CD8-positive, alpha-beta memory T cell (primary cell): ENCODE measurements around the gene SMG1. TPM values are rescaled to one million over a fixed set of nuclear protein-coding genes. Genes with fewer than 3 reads are reported as not detected.
"Not testable (repeated sequence)": the region's sequence is repeated elsewhere in the genome, so short reads cannot be mapped to it uniquely, and the experiment has no call there.

ENCODE experiments used
- CTCF ChIA-PET: fragments of 350-600 bp; sonication (Branson Sonifier 250); formaldehyde crosslinking; loops from one replicate; lab custom pipeline; 2021; ENCODE audit warnings: antibody characterized with exemption; lab: Charles Lee
- POLR2A ChIA-PET: fragments of 350-600 bp; sonication (Branson Sonifier 250); formaldehyde crosslinking; loops from one replicate; lab custom pipeline; 2021; ENCODE audit warnings: antibody characterized with exemption; lab: Charles Lee
- DNase-seq, 5 donors: peaks; one replicate each; pipeline versions ENCODE4 v3.0.0 to v3.0.0-alpha.2; 2020 to 2022; ENCODE audit warnings: mixed read lengths in 1 of 5
- H3K27ac ChIP-seq: one replicate; pipeline ENCODE4 v1.7.0; 2013; ENCODE audit warnings: low read depth, mild to moderate bottlenecking, low read length, moderate library complexity
- H3K27me3 ChIP-seq: 2 replicates; pipeline ENCODE4 v1.7.0; 2013; ENCODE audit warnings: low read length, mild to moderate bottlenecking; ENCODE audit not compliant: insufficient read depth, poor library complexity, severe bottlenecking
- H3K36me3 ChIP-seq: 2 replicates; pipeline ENCODE4 v1.7.0; 2013; ENCODE audit warnings: mild to moderate bottlenecking, low read length, moderate library complexity; ENCODE audit not compliant: insufficient read depth
- H3K4me1 ChIP-seq: 2 replicates; pipeline ENCODE4 v1.7.0; 2013; ENCODE audit warnings: mild to moderate bottlenecking, low read length, moderate library complexity; ENCODE audit not compliant: insufficient read depth
- H3K4me3 ChIP-seq: 2 replicates; pipeline ENCODE4 v1.7.0; 2013; ENCODE audit warnings: mild to moderate bottlenecking, low read length
- H3K9me3 ChIP-seq: 2 replicates; pipeline ENCODE4 v1.7.0; 2013; ENCODE audit warnings: mild to moderate bottlenecking, low read length
- H3K27ac Mint-ChIP-seq, 8 donors: one replicate each; pipeline ENCODE4 v1.8.0; 2020 to 2021; ENCODE audit warnings: mixed read lengths in 8 of 8, mild to moderate bottlenecking in 6 of 8, inconsistent platforms in 3 of 8, moderate library complexity in 3 of 8
- H3K27me3 Mint-ChIP-seq, 2 donors: one replicate each; pipeline ENCODE4 v1.8.0; 2020 to 2021; ENCODE audit warnings: mixed read lengths in 2 of 2, mild to moderate bottlenecking in 1 of 2, moderate library complexity in 1 of 2
- H3K36me3 Mint-ChIP-seq, 3 donors: one replicate each; pipeline ENCODE4 v1.8.0; 2020 to 2021; ENCODE audit warnings: mixed read lengths in 3 of 3, inconsistent platforms in 1 of 3, mild to moderate bottlenecking in 1 of 3
- H3K4me1 Mint-ChIP-seq, 3 donors: one replicate each; pipeline ENCODE4 v1.8.0; 2020 to 2021; ENCODE audit warnings: mixed read lengths in 3 of 3, inconsistent platforms in 1 of 3, mild to moderate bottlenecking in 1 of 3
- H3K4me3 Mint-ChIP-seq, 7 donors: one replicate each; pipeline ENCODE4 v1.8.0; 2020 to 2021; ENCODE audit warnings: mixed read lengths in 7 of 7, mild to moderate bottlenecking in 6 of 7, moderate library complexity in 4 of 7, inconsistent platforms in 2 of 7
- H3K9me3 Mint-ChIP-seq, 5 donors: one replicate each; pipeline ENCODE4 v1.8.0; 2020 to 2022; ENCODE audit warnings: mixed read lengths in 5 of 5, mild to moderate bottlenecking in 3 of 5, moderate library complexity in 2 of 5, inconsistent platforms in 1 of 5
- polyA plus RNA-seq: library from polyadenylated mRNA; unstranded; fragments of 300-500 nt; fragmentation: Illumina TruSeq; gene quantifications from one replicate; pipeline ENCODE4 v1.2.3, GENCODE V29; 2021
- total RNA-seq, 2 experiments: library from RNA; stranded (reverse); gene quantifications; one replicate each; pipeline ENCODE4 v1.2.3, GENCODE V29; 2021

The SMG1 gene
- total and polyA plus RNA-seq, 3 experiments from 2014 or later: 17.8 to 98.2 (median 90.9) TPM

GRCh38 chr16:18958621-18959029 is 32.4 kb upstream of the SMG1 start:
- POLR2A ChIA-PET: no interaction called here
- H3K4me3 ChIP-seq: no peak overlapping the region
- Mint-ChIP-seq H3K4me1 (peaks cover 0 to 8% (median 0%) of the 10 kb centered on the region in 3 donors), H3K4me3 (no peak overlapping the region), H3K36me3 (no peaks in the 10 kb centered on the region), H3K27me3 (peaks cover 0 to 21% of the 10 kb centered on the region in 2 donors), H3K27ac (no peak overlapping the region), H3K9me3 (no peaks in the 10 kb centered on the region)
- no peaks in the 10 kb centered on the region for H3K9me3 ChIP-seq
- no peak for DNase-seq
- CTCF ChIA-PET: no interaction called here
- H3K4me1 ChIP-seq: peaks cover 5% of the 10 kb centered on the region
- H3K36me3 ChIP-seq: no peaks in the 10 kb centered on the region
- peaks cover 3% of the 10 kb centered on the region for H3K27me3 ChIP-seq
- H3K27ac ChIP-seq: no peak overlapping the region

- H3K36me3 Mint-ChIP-seq, H3K4me3 ChIP-seq: not testable (repeated sequence)
- peak overlapping the region in 5 of 7 donors; percentile 59 to 91 (median 87) for H3K4me3 Mint-ChIP-seq
Measured at GRCh38 chr16:18956658-18957241, 30.5 kb upstream of the SMG1 start.

GRCh38 chr16:18955874-18956580 is 29.8 kb upstream of the SMG1 start:
- H3K36me3 ChIP-seq, H3K36me3 Mint-ChIP-seq, H3K27me3 ChIP-seq, CTCF ChIA-PET, H3K9me3 ChIP-seq, H3K27ac ChIP-seq, H3K9me3 Mint-ChIP-seq, POLR2A ChIA-PET, H3K4me1 Mint-ChIP-seq, H3K4me1 ChIP-seq: not testable (repeated sequence)
- Mint-ChIP-seq H3K27me3 (peaks cover 0 to 21% of the 10 kb centered on the region in 2 donors), H3K27ac (peak overlapping the region in 6 of 8 donors; percentile 11 to 90 (median 68)), H3K4me3 (peak overlapping the region in 5 of 7 donors; percentile 59 to 91 (median 87))
- peak overlapping the region; percentile 34 for H3K4me3 ChIP-seq
- peak in 1 of 5 donors; percentile 31 for DNase-seq

More at GRCh38 chr16:18956658-18957241, 30.5 kb upstream of the SMG1 start:
- H3K4me1 ChIP-seq, CTCF ChIA-PET, H3K27ac ChIP-seq, POLR2A ChIA-PET, H3K9me3 Mint-ChIP-seq, H3K9me3 ChIP-seq, DNase-seq, H3K4me1 Mint-ChIP-seq, H3K36me3 ChIP-seq, H3K27me3 ChIP-seq: not testable (repeated sequence)
- peak overlapping the region in 5 of 8 donors; percentile 13 to 90 (median 80) for H3K27ac Mint-ChIP-seq
- H3K27me3 Mint-ChIP-seq: peaks cover 0 to 21% of the 10 kb centered on the region in 2 donors

- POLR2A ChIA-PET: no interaction called here
- H3K4me1 Mint-ChIP-seq: peaks cover 6 to 12% (median 6%) of the 10 kb centered on the region in 3 donors
- H3K4me3 Mint-ChIP-seq: no peak overlapping the region
Measured at GRCh38 chr16:18953547-18953946, 27.3 kb upstream of the SMG1 start.

GRCh38 chr16:18950469-18951185 is 24.4 kb upstream of the SMG1 start:
- no peak overlapping the region for H3K27ac ChIP-seq
- H3K27ac Mint-ChIP-seq: peak overlapping the region in 1 of 8 donors; percentile 72
- CTCF ChIA-PET: no interaction called here
- peaks cover 0 to 4% of the 10 kb centered on the region in 2 donors for H3K27me3 Mint-ChIP-seq
- H3K4me1 Mint-ChIP-seq: peaks cover 10 to 12% (median 11%) of the 10 kb centered on the region in 3 donors
- no peaks in the 10 kb centered on the region for H3K36me3 ChIP-seq
- H3K9me3 ChIP-seq: no peaks in the 10 kb centered on the region
- no peak overlapping the region for H3K4me3 ChIP-seq
- peaks cover under 1% of the 10 kb centered on the region for H3K27me3 ChIP-seq
- DNase-seq: no peak
- POLR2A ChIA-PET: no interaction called here
- no peaks in the 10 kb centered on the region for H3K36me3 Mint-ChIP-seq
- peaks cover 15% of the 10 kb centered on the region for H3K4me1 ChIP-seq
- H3K4me3 Mint-ChIP-seq: no peak overlapping the region
- no peaks in the 10 kb centered on the region for H3K9me3 Mint-ChIP-seq

More at GRCh38 chr16:18953547-18953946, 27.3 kb upstream of the SMG1 start:
- CTCF ChIA-PET: no interaction called here
- no peak overlapping the region for H3K27ac Mint-ChIP-seq
- Histone ChIP-seq H3K9me3 (no peaks in the 10 kb centered on the region), H3K4me3 (no peak overlapping the region), H3K27me3 (peaks cover 3% of the 10 kb centered on the region), H3K36me3 (no peaks in the 10 kb centered on the region), H3K4me1 (peaks cover 10% of the 10 kb centered on the region), H3K27ac (no peak overlapping the region)
- peaks cover 0 to 21% of the 10 kb centered on the region in 2 donors for H3K27me3 Mint-ChIP-seq
- H3K36me3 Mint-ChIP-seq: no peaks in the 10 kb centered on the region
- DNase-seq: no peak
- no peaks in the 10 kb centered on the region for H3K9me3 Mint-ChIP-seq

- no peak overlapping the region for H3K4me3 Mint-ChIP-seq
- H3K4me3 ChIP-seq: no peak overlapping the region
- H3K27me3 Mint-ChIP-seq: no peaks in the 10 kb centered on the region
- H3K9me3 ChIP-seq: no peaks in the 10 kb centered on the region
- H3K36me3 ChIP-seq: no peaks in the 10 kb centered on the region
- H3K27ac Mint-ChIP-seq: peak overlapping the region in 1 of 8 donors; percentile 14
- POLR2A ChIA-PET: no interaction called here
- H3K27ac ChIP-seq: no peak overlapping the region
- H3K27me3 ChIP-seq: no peaks in the 10 kb centered on the region
- DNase-seq: no peak
- H3K4me1 ChIP-seq: peaks cover 13% of the 10 kb centered on the region
- CTCF ChIA-PET: interaction anchor here (0.6 kb wide), 1 partner anchor 138 kb away, joined by 3 read pairs; no protein-coding TSS in a partner anchor
- peaks cover 10 to 13% (median 12%) of the 10 kb centered on the region in 3 donors for H3K4me1 Mint-ChIP-seq
- no peaks in the 10 kb centered on the region for H3K9me3 Mint-ChIP-seq
- H3K36me3 Mint-ChIP-seq: peaks cover 0 to 2% (median 0%) of the 10 kb centered on the region in 3 donors
Measured at GRCh38 chr16:18948372-18949020, 22.3 kb upstream of the SMG1 start.

- Mint-ChIP-seq H3K4me3 (peak overlapping the region in 4 of 7 donors; percentile 48 to 82 (median 70)), H3K27me3 (no peaks in the 10 kb centered on the region), H3K36me3 (peaks cover 0 to 2% (median 0%) of the 10 kb centered on the region in 3 donors), H3K27ac (peak overlapping the region in 1 of 8 donors; percentile 17), H3K9me3 (no peaks in the 10 kb centered on the region), H3K4me1 (peaks cover 4 to 8% (median 6%) of the 10 kb centered on the region in 3 donors)
- Histone ChIP-seq H3K36me3 (no peaks in the 10 kb centered on the region), H3K27ac (no peak overlapping the region), H3K9me3 (no peaks in the 10 kb centered on the region), H3K4me3 (no peak overlapping the region), H3K4me1 (peaks cover 8% of the 10 kb centered on the region), H3K27me3 (no peaks in the 10 kb centered on the region)
- ChIA-PET POLR2A (no interaction called here), CTCF (no interaction called here)
- no peak for DNase-seq
Measured at GRCh38 chr16:18945233-18945632, 19.0 kb upstream of the SMG1 start.
